Measurements from ENCODE around the gene SLC26A4.

GRCh38 chr7:107715531-107715930, 54.9 kb downstream of the SLC26A4 start:
- no peak for TF ChIP-seq CTCF (IDR thresholded peaks at IDR 0.05)
- TF ChIP-seq EZH2 (IDR thresholded peaks at IDR 0.05; ENCODE audit: borderline replicate concordance, insufficient read depth, low read depth, low read length, poor library complexity, severe bottlenecking) = no peak
